ENCODE data around the gene UNC13D.
"Not testable (repeated sequence)": the region's sequence is repeated elsewhere in the genome, so short reads cannot be mapped to it uniquely, and the experiment has no call there.

The UNC13D gene

GRCh38 chr17:75795820-75796607, 48.2 kb downstream of the UNC13D start:
- no peak for DNase-seq (ENCODE audit: low read depth)

DNA sequence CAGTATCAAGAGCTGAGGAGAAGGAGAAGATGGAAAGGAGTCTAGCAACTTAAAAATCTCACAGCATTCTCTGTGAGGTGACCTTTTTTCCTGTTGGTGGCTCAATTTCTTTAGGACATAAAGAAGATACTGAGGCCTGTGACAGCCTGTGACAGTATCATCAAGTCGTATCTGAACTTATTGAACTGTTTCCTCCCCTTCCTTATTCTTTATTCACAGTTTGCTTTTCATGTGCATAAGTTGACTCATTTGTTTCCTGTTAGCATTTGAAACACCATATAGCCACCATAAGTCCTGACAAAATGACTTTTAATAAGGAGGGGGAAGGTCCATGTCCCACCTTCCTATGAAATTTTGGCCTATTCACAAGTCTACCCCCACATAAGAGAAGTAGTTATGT, 50.7 kb downstream of the UNC13D start:
- no peak for DNase-seq (ENCODE audit: low read depth)

- no peak for DNase-seq (ENCODE audit: low read depth)
These were observed 53.0 kb downstream of the UNC13D start for GRCh38 chr17:75791254-75791653.

DNA sequence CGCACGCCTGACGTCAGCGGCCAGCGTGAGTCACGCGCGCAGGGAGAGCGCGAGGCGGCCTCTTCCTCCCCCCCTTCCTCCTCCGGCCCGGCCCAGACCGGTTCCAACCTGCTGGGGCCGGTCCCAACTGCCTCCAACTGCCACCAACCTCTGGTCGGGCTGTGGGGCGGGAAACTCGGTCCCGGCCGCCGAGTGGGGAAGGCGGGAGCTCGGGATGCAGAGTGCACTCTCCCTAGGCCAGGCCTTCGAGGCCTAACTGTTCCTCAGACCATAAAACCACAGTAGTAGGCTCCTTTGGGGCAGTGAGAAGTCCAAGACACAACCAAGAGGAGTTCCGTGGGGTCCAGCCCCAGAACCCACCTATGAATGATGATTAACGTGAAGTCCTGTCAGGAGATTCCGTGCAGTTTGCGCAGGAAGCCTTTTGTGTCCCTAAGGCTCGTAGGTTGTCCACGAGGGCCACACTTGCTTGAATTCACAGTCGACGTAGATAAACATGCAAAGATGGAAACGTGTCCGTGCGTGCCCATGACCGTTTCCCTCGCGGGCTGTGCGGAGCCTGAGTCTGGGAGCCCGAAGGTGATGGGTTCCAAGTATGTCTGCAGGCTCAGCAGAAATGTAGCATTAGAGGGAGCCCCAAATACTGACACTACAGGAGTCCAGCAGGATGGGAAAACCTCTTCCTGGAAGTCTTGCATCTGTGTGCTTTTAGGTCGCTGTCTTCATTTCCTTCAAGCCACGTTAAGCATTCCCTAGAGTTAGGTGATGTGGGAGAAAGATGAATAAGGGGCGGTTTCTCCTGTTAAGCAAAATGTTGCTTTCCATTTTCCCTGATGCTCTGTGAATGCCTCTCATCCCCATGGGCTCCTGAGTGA, 59.0 kb downstream of the UNC13D start:
- DNase-seq (ENCODE audit: low read depth): peak; percentile 79

GRCh38 chr17:75784473-75785015, 59.7 kb downstream of the UNC13D start, which contains the start of gene UNK:
TSS of gene UNK (plus strand) at chr17:75784806. CDS start at chr17:75784881, 75 bp downstream.
- peak; percentile 89 for DNase-seq (ENCODE audit: low read depth)

GRCh38 chr17:75783803-75784472, 60.3 kb downstream of the UNC13D start:
- no peak for DNase-seq (ENCODE audit: low read depth)

DNA sequence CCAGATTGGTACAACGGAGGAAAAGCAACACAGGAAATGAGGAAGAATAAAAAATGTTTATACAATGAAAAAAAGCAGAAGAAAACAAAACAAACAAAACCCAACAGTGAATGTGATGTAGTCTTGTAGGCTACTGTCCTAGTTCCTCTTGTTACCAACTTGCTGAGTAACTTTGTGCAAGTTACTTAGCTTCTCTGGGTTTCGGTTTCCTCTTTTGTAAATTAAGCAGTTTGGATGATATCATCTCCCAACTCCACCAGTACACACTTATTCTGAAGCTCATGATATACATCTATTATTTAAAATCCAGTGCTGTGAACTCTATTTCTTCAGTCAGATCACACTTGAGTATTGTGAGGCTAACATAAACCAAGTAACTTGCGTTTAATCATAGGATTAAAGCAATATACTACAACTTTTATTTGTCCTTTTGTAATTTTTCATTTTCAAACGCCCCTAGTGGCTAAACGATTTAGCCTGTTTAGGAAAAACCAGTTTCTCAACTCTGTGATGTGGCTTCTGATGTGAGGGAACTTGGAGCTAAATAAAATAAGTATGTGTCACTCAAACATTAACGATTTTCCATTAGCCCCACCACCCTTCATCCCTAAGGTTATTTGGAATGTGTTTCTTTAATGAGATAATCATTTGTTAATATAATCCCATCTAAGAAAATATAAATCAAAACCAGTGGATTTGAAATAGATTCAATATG, 61.0 kb downstream of the UNC13D start:
- no peak for DNase-seq (ENCODE audit: low read depth)

- DNase-seq (ENCODE audit: low read depth): no peak
These were observed 64.0 kb downstream of the UNC13D start for GRCh38 chr17:75779987-75780889.

- DNase-seq (ENCODE audit: low read depth): peak; percentile 76
These were observed 64.8 kb downstream of the UNC13D start for GRCh38 chr17:75779250-75779986.

DNA sequence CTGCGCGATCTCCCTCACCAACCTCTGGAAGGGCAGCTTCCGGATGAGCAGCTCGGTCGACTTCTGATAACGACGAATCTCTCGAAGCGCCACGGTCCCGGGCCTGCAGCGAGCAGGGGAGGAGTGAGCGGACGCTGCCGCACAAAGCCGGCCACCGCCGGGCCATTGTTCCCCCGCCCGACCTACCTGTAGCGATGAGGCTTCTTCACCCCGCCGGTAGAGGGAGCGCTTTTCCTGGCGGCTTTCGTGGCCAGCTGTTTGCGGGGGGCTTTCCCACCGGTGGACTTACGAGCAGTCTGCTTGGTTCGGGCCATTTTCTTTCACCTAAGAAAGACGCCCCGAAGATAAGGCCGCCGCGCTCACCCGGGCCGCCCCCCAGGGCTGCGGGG, 65.3 kb downstream of the UNC13D start:
- DNase-seq (ENCODE audit: low read depth): no peak

- DNase-seq (ENCODE audit: low read depth): not testable (repeated sequence)
These were observed 65.9 kb downstream of the UNC13D start for GRCh38 chr17:75778066-75778860.

GRCh38 chr17:75777296-75777922, 66.8 kb downstream of the UNC13D start:
- DNase-seq (ENCODE audit: low read depth): no peak

All from stimulated activated CD8-positive, alpha-beta memory T cell treated with anti-CD3 and anti-CD28 coated beads, Interleukin-7, amount 100 ng/mL, for 24 hours (primary cell).